ENCODE data around the gene PRCD. TPM values are rescaled to one million over a fixed set of nuclear protein-coding genes. Genes with fewer than 3 reads are reported as not detected.

PRCD gene
- total RNA-seq: 1 to 10 TPM in 1 of 2 donors, under 1 TPM in 1; 0.29 to 1.2 TPM

DNA sequence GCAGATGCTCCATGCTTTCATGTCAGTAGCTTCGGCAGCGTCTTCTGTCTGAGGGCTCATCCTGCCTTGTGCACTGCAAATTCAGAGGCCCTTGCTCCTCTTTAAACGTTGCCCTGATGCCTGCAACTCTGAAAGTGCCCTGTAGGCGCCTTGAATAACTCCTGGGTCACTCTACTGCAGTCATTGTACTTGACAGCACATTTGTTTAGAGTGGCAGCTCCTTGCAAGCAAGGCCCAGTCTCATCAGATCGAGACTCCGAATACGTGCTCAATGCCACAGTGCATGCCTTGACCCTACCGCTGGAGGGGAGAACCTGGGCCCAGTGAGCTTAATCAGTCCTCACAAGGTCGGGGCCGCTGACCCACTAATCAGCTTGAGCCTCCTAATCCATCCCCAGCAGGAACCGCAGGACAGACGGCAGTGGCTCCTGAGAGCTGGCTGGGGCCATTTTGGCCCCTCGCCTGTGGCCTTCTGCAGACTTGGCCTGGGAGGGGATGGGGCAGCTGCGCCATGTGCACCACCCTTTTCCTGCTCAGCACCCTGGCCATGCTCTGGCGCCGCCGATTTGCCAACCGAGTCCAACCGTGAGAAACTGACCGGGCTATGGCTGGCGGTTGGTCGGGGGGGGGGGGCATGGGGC lies at the start of gene PRCD:
Gene PRCD, plus strand, starts transcription at position 414 of the 641 bp plus-strand sequence. Its CDS starts 98 bp downstream, at position 512.
- intact Hi-C loops (cut with DNase I): no loop called here
- Histone ChIP-seq H3K4me1 (no peaks in the 10 kb centered on the region), H3K27ac (peak within 1 kb of the TSS; percentile 36), H3K4me3 (peak within 1 kb of the TSS; percentile 21), H3K36me3 (no peaks in the 10 kb centered on the region), H3K9me3 (no peaks in the 10 kb centered on the region), H3K9ac (ENCODE audit: low read depth in 2 of 2, low read length in 2 of 2) (peak within 1 kb of the TSS; percentile 58 to 63), H3K27me3 (peaks cover 24% of the 10 kb centered on the region)
- no peak for DNase-seq
- TF ChIP-seq, protein P1, sequence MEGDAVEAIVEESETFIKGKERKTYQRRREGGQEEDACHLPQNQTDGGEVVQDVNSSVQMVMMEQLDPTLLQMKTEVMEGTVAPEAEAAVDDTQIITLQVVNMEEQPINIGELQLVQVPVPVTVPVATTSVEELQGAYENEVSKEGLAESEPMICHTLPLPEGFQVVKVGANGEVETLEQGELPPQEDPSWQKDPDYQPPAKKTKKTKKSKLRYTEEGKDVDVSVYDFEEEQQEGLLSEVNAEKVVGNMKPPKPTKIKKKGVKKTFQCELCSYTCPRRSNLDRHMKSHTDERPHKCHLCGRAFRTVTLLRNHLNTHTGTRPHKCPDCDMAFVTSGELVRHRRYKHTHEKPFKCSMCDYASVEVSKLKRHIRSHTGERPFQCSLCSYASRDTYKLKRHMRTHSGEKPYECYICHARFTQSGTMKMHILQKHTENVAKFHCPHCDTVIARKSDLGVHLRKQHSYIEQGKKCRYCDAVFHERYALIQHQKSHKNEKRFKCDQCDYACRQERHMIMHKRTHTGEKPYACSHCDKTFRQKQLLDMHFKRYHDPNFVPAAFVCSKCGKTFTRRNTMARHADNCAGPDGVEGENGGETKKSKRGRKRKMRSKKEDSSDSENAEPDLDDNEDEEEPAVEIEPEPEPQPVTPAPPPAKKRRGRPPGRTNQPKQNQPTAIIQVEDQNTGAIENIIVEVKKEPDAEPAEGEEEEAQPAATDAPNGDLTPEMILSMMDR (IDR thresholded peaks at IDR 0.05): no peak

DNA sequence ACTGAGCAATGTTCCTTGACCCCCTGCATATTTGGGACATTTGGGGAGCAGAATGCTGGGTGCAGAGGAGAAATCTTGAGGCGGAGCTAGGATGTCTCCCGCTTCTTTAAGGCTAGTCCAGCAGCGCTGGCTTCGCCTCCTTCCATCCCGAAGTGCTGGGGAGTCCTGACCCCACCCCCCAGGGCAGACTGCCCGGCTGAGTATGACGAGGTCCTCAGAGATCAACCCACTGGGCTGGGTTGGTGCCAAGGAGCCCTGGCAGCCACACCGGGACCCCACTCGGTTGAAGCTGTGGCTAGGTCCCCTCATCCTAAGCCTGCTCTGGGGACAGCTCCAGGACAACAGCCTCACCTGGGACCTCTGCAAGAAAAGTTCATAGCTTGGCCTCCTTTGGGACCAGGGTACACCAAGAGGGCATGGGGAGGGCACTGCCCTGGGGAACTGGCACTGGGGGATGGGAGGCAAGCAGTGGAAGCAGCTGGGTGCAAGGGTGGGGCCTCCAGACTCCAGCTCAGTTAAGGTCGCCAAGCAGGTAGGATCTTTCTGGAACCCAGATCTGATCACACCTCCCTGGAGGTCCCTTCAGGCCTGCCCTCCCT lies 49.6 kb upstream of the PRCD start:
- Histone ChIP-seq H3K4me1 (peaks cover 32% of the 10 kb centered on the region), H3K9ac (ENCODE audit: low read depth in 2 of 2, low read length in 2 of 2) (peak overlapping the region in 1 of 2 donors; percentile 21), H3K9me3 (no peaks in the 10 kb centered on the region), H3K36me3 (no peaks in the 10 kb centered on the region), H3K27me3 (no peaks in the 10 kb centered on the region), H3K27ac (no peak overlapping the region), H3K4me3 (no peak overlapping the region)
- TF ChIP-seq, protein P1 (IDR thresholded peaks at IDR 0.05): no peak
- intact Hi-C loops (cut with DNase I): no loop called here
- DNase-seq: no peak

DNA sequence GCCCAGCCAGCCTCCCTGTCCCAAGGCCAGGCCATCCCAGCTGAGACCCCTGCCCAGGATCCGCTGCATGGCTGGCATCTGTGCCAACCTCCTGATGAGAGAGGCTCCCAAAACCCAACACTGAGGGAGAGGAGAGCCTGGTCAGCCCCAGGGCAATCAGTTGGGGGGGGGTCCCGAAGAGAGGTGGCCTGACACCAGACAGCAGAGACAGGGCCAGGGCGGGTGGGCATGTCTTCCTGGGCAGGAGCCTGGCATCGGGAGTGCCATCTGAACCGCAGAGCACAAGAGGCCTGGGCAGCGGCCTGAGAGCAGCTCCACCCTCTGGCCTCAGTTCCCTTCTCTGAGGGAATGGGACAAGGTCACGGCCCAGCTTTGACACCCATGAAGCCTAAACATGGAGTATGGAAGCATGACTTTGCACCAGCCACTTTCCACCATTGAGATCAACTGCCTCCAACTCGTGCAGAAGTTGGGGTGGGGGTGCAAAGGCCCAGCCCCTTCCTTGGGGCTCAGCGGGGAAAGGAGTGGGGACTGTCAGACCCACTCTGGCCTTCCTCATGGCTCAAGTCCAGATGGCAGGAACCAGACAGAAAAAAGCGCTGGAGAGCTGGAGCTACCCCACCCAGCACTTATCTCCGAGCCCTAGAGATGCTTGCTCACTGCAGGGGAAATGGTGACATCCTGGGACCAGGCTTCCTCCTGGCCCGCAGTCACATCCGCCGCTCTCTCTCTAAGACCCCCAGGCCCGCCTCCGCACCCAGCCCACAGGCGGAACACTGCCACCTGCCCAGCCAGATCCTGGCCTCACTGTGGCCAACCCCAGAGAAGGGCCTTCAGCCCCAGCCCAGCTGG lies 48.3 kb upstream of the PRCD start:
- no peak overlapping the region for H3K4me3 ChIP-seq
- H3K9me3 ChIP-seq: no peaks in the 10 kb centered on the region
- peak; percentile 48 for DNase-seq
- intact Hi-C loops (cut with DNase I): no loop called here
- H3K36me3 ChIP-seq: no peaks in the 10 kb centered on the region
- H3K27ac ChIP-seq: peak overlapping the region; percentile 72
- H3K27me3 ChIP-seq: no peaks in the 10 kb centered on the region
- TF ChIP-seq, protein P1 (IDR thresholded peaks at IDR 0.05): no peak
- peak overlapping the region; percentile 9 to 82 for H3K9ac ChIP-seq (ENCODE audit: low read depth in 2 of 2, low read length in 2 of 2)
- H3K4me1 ChIP-seq: peaks cover 32% of the 10 kb centered on the region

DNA sequence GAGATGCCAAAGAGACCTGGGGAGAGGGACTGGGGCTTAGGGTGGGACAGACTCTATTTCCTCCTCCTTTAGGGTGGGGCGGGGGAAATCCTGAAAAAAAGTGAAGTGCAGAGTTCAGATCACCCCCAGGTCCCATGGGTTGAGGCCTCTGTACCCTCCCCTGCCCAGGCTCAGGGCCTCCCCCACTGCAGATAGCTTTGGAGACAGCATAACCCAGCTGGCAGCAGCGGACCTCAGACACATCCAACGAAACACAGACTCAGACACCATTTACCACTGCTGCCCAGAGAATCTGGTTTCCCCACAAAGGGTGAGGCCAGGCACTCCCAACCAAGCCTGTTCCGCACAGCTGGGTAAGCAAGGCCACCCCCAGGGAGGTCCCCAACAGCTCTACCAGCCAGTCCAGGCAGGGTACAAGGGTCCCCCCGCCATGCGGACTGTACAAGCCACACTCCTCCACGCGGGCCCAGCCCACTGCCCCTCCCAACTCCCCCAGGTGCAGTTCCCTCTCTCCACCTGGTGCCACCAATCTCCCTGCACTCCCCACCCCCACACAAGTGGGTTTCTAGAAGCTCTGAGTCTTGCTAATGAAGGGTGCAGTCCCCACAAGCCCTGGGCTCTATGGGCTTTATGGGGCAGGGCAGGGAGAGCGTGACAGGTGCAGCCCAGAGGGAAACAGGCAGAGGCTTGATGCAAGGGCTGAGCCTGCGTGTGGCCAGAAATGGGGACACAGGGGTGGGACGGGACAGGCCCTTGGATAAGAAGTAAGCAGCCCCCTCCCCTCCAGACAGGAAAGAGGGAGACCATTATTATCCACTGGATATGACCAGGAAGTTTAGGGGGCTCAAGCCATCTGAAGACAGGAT lies 47.5 kb upstream of the PRCD start:
- Histone ChIP-seq H3K4me3 (peak overlapping the region; percentile 25), H3K9ac (ENCODE audit: low read depth in 2 of 2, low read length in 2 of 2) (peak overlapping the region; percentile 58 to 82), H3K27me3 (no peaks in the 10 kb centered on the region), H3K36me3 (no peaks in the 10 kb centered on the region), H3K27ac (peak overlapping the region; percentile 72), H3K4me1 (peaks cover 32% of the 10 kb centered on the region), H3K9me3 (no peaks in the 10 kb centered on the region)
- peak; percentile 76 for DNase-seq
- intact Hi-C loops (cut with DNase I): no loop called here
- TF ChIP-seq, protein P1 (IDR thresholded peaks at IDR 0.05): no peak

Data from colonic mucosa (tissue), 4 donors.